ENCODE measurements around the gene TRPM3. TPM values are rescaled to one million over a fixed set of nuclear protein-coding genes. Genes with fewer than 3 reads are reported as not detected.

TRPM3 gene
- total RNA-seq: not detected

GRCh38 chr9:71121275-71122021, at the start of gene TRPM3:
TSS of gene TRPM3 (minus strand) at chr9:71121621. CDS start at chr9:71121354, 267 bp downstream.
- DNase-seq (no peak), ATAC-seq (replicated peaks in 1 of 2) (no peak)
- H3K4me3 Mint-ChIP-seq: no peak within 1 kb of the TSS
- H3K27me3 Mint-ChIP-seq (ENCODE audit: low read depth): peaks cover 6% of the 10 kb centered on the region
- H3K9me3 Mint-ChIP-seq: peaks cover 0 to 1% of the 10 kb centered on the region in 2 donors
- H3K27ac Mint-ChIP-seq: no peak within 1 kb of the TSS
- no peaks in the 10 kb centered on the region for H3K4me1 Mint-ChIP-seq (ENCODE audit: low read depth)
- H3K36me3 Mint-ChIP-seq (ENCODE audit: insufficient read depth in 2 of 2): no peaks in the 10 kb centered on the region

- H3K27ac Mint-ChIP-seq: no peak overlapping the region
- no peak for ATAC-seq (replicated peaks in 1 of 2)
- no peaks in the 10 kb centered on the region for H3K27me3 Mint-ChIP-seq (ENCODE audit: low read depth)
- no peaks in the 10 kb centered on the region for H3K36me3 Mint-ChIP-seq (ENCODE audit: insufficient read depth in 2 of 2)
- no peak overlapping the region for H3K4me3 Mint-ChIP-seq
- peaks cover 0 to 3% of the 10 kb centered on the region in 2 donors for H3K9me3 Mint-ChIP-seq
- no peak for DNase-seq
- no peaks in the 10 kb centered on the region for H3K4me1 Mint-ChIP-seq (ENCODE audit: low read depth)
Measured at GRCh38 chr9:71168418-71168817, 47.0 kb upstream of the TRPM3 start.

GRCh38 chr9:71162126-71162525, 40.7 kb upstream of the TRPM3 start:
- no peaks in the 10 kb centered on the region for H3K4me1 Mint-ChIP-seq (ENCODE audit: low read depth)
- H3K36me3 Mint-ChIP-seq (ENCODE audit: insufficient read depth in 2 of 2): no peaks in the 10 kb centered on the region
- H3K4me3 Mint-ChIP-seq: no peak overlapping the region
- no peaks in the 10 kb centered on the region for H3K9me3 Mint-ChIP-seq
- no peak overlapping the region for H3K27ac Mint-ChIP-seq
- no peaks in the 10 kb centered on the region for H3K27me3 Mint-ChIP-seq (ENCODE audit: low read depth)
- DNase-seq (no peak), ATAC-seq (replicated peaks in 1 of 2) (no peak)

GRCh38 chr9:71157731-71158130, 36.3 kb upstream of the TRPM3 start:
- Mint-ChIP-seq H3K27me3 (ENCODE audit: low read depth) (no peaks in the 10 kb centered on the region), H3K9me3 (no peaks in the 10 kb centered on the region), H3K36me3 (ENCODE audit: insufficient read depth in 2 of 2) (no peaks in the 10 kb centered on the region), H3K27ac (no peak overlapping the region), H3K4me1 (ENCODE audit: low read depth) (no peaks in the 10 kb centered on the region), H3K4me3 (no peak overlapping the region)
- ATAC-seq (replicated peaks in 1 of 2) (no peak), DNase-seq (no peak)

- DNase-seq (no peak), ATAC-seq (replicated peaks in 1 of 2) (no peak)
- Mint-ChIP-seq H3K9me3 (peaks cover 2 to 6% of the 10 kb centered on the region in 2 donors), H3K27ac (no peak overlapping the region), H3K27me3 (ENCODE audit: low read depth) (no peaks in the 10 kb centered on the region), H3K36me3 (ENCODE audit: insufficient read depth in 2 of 2) (no peaks in the 10 kb centered on the region), H3K4me1 (ENCODE audit: low read depth) (no peaks in the 10 kb centered on the region), H3K4me3 (no peak overlapping the region)
Measured at GRCh38 chr9:71147368-71147767, 25.9 kb upstream of the TRPM3 start.

GRCh38 chr9:71146511-71146910, 25.1 kb upstream of the TRPM3 start:
- Mint-ChIP-seq H3K27me3 (ENCODE audit: low read depth) (no peaks in the 10 kb centered on the region), H3K36me3 (ENCODE audit: insufficient read depth in 2 of 2) (no peaks in the 10 kb centered on the region), H3K4me1 (ENCODE audit: low read depth) (no peaks in the 10 kb centered on the region), H3K27ac (no peak overlapping the region), H3K9me3 (peaks cover 2 to 6% of the 10 kb centered on the region in 2 donors), H3K4me3 (no peak overlapping the region)
- no peak for DNase-seq
- no peak for ATAC-seq (replicated peaks in 1 of 2)

- no peak overlapping the region for H3K4me3 Mint-ChIP-seq
- DNase-seq (no peak), ATAC-seq (replicated peaks in 1 of 2) (no peak)
- no peaks in the 10 kb centered on the region for H3K4me1 Mint-ChIP-seq (ENCODE audit: low read depth)
- H3K27ac Mint-ChIP-seq: no peak overlapping the region
- H3K9me3 Mint-ChIP-seq: peaks cover 2 to 6% of the 10 kb centered on the region in 2 donors
- no peaks in the 10 kb centered on the region for H3K27me3 Mint-ChIP-seq (ENCODE audit: low read depth)
- no peaks in the 10 kb centered on the region for H3K36me3 Mint-ChIP-seq (ENCODE audit: insufficient read depth in 2 of 2)
Measured at GRCh38 chr9:71145179-71145578, 23.8 kb upstream of the TRPM3 start.

GRCh38 chr9:71144495-71144894, 23.1 kb upstream of the TRPM3 start:
- H3K27me3 Mint-ChIP-seq (ENCODE audit: low read depth): no peaks in the 10 kb centered on the region
- H3K9me3 Mint-ChIP-seq: peaks cover 2 to 6% of the 10 kb centered on the region in 2 donors
- H3K36me3 Mint-ChIP-seq (ENCODE audit: insufficient read depth in 2 of 2): no peaks in the 10 kb centered on the region
- no peak overlapping the region for H3K4me3 Mint-ChIP-seq
- no peak overlapping the region for H3K27ac Mint-ChIP-seq
- ATAC-seq (replicated peaks in 1 of 2) (no peak), DNase-seq (no peak)
- no peaks in the 10 kb centered on the region for H3K4me1 Mint-ChIP-seq (ENCODE audit: low read depth)

- Mint-ChIP-seq H3K27ac (no peak overlapping the region), H3K9me3 (no peaks in the 10 kb centered on the region), H3K4me3 (no peak overlapping the region), H3K36me3 (ENCODE audit: insufficient read depth in 2 of 2) (no peaks in the 10 kb centered on the region), H3K4me1 (ENCODE audit: low read depth) (no peaks in the 10 kb centered on the region), H3K27me3 (ENCODE audit: low read depth) (no peaks in the 10 kb centered on the region)
- no peak for ATAC-seq (replicated peaks in 1 of 2)
- no peak for DNase-seq
Measured at GRCh38 chr9:71136696-71137095, 15.3 kb upstream of the TRPM3 start.

- H3K36me3 Mint-ChIP-seq (ENCODE audit: insufficient read depth in 2 of 2): no peaks in the 10 kb centered on the region
- DNase-seq (no peak), ATAC-seq (replicated peaks in 1 of 2) (no peak)
- no peak overlapping the region for H3K4me3 Mint-ChIP-seq
- H3K27ac Mint-ChIP-seq: no peak overlapping the region
- H3K9me3 Mint-ChIP-seq: no peaks in the 10 kb centered on the region
- no peaks in the 10 kb centered on the region for H3K4me1 Mint-ChIP-seq (ENCODE audit: low read depth)
- no peaks in the 10 kb centered on the region for H3K27me3 Mint-ChIP-seq (ENCODE audit: low read depth)
Measured at GRCh38 chr9:71131145-71131544, 9.7 kb upstream of the TRPM3 start.

- no peaks in the 10 kb centered on the region for H3K9me3 Mint-ChIP-seq
- DNase-seq (no peak), ATAC-seq (replicated peaks in 1 of 2) (no peak)
- no peaks in the 10 kb centered on the region for H3K27me3 Mint-ChIP-seq (ENCODE audit: low read depth)
- no peak overlapping the region for H3K27ac Mint-ChIP-seq
- no peaks in the 10 kb centered on the region for H3K36me3 Mint-ChIP-seq (ENCODE audit: insufficient read depth in 2 of 2)
- no peaks in the 10 kb centered on the region for H3K4me1 Mint-ChIP-seq (ENCODE audit: low read depth)
- no peak overlapping the region for H3K4me3 Mint-ChIP-seq
Measured at GRCh38 chr9:71130521-71130920, 9.1 kb upstream of the TRPM3 start.

- no peak for DNase-seq
- Mint-ChIP-seq H3K4me1 (ENCODE audit: low read depth) (no peaks in the 10 kb centered on the region), H3K4me3 (no peak overlapping the region), H3K9me3 (no peaks in the 10 kb centered on the region), H3K27me3 (ENCODE audit: low read depth) (no peaks in the 10 kb centered on the region), H3K36me3 (ENCODE audit: insufficient read depth in 2 of 2) (no peaks in the 10 kb centered on the region), H3K27ac (no peak overlapping the region)
- no peak for ATAC-seq (replicated peaks in 1 of 2)
Measured at GRCh38 chr9:71128796-71129195, 7.4 kb upstream of the TRPM3 start.

- H3K4me3 Mint-ChIP-seq: no peak overlapping the region
- no peaks in the 10 kb centered on the region for H3K27me3 Mint-ChIP-seq (ENCODE audit: low read depth)
- no peak overlapping the region for H3K27ac Mint-ChIP-seq
- ATAC-seq (replicated peaks in 1 of 2) (no peak), DNase-seq (no peak)
- H3K4me1 Mint-ChIP-seq (ENCODE audit: low read depth): no peaks in the 10 kb centered on the region
- no peaks in the 10 kb centered on the region for H3K9me3 Mint-ChIP-seq
- H3K36me3 Mint-ChIP-seq (ENCODE audit: insufficient read depth in 2 of 2): no peaks in the 10 kb centered on the region
Measured at GRCh38 chr9:71127301-71127700, 5.9 kb upstream of the TRPM3 start.

- H3K27me3 Mint-ChIP-seq (ENCODE audit: low read depth): peaks cover 6% of the 10 kb centered on the region
- peaks cover 0 to 1% of the 10 kb centered on the region in 2 donors for H3K9me3 Mint-ChIP-seq
- H3K27ac Mint-ChIP-seq: no peak overlapping the region
- ATAC-seq (replicated peaks in 1 of 2) (no peak), DNase-seq (no peak)
- H3K4me3 Mint-ChIP-seq: no peak overlapping the region
- no peaks in the 10 kb centered on the region for H3K4me1 Mint-ChIP-seq (ENCODE audit: low read depth)
- H3K36me3 Mint-ChIP-seq (ENCODE audit: insufficient read depth in 2 of 2): no peaks in the 10 kb centered on the region
Measured at GRCh38 chr9:71122421-71122820, 1.0 kb upstream of the TRPM3 start.
